Left kidney (tissue), 2 donors: ENCODE results near the gene DOP1A. TPM values are rescaled to one million over a fixed set of nuclear protein-coding genes. Genes with fewer than 3 reads are reported as not detected.

Experiments used
- DNase-seq: peaks from one replicate; pipeline ENCODE4 v3.0.0-alpha.2; 2013
- polyA plus RNA-seq: library from polyadenylated mRNA; unstranded; fragments of 120-200 nt; gene quantifications from one replicate; pipeline ENCODE4 v1.2.1, GENCODE V29; 2013; ENCODE audit not compliant: insufficient read length

DOP1A gene
- polyA plus RNA-seq, 1 donor, result 42.6 TPM

DNA sequence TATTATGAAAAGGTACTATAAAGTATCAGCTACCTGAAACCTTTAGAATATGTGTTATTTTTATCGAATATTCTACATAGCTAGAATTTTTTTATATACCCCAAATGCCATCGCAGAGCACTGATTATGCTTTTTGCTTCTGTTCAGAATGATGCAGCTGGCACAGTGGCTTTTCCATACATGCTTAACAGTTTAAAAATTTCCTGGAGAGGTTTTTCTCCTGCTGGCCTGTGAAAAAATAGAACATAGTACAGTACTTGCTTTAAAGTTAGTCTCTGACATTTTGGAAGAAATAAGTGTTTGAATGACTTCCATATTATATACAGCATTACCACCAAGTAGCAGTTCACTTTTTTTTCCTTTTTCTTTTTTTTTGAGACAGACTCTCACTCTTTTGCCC is 5.3 kb downstream of the DOP1A start:
- no peak for DNase-seq

GRCh38 chr6:83073615-83074014 is 6.1 kb downstream of the DOP1A start:
- DNase-seq, result no peak

- no peak for DNase-seq
Measured at GRCh38 chr6:83083476-83083875, 16.0 kb downstream of the DOP1A start.

DNA sequence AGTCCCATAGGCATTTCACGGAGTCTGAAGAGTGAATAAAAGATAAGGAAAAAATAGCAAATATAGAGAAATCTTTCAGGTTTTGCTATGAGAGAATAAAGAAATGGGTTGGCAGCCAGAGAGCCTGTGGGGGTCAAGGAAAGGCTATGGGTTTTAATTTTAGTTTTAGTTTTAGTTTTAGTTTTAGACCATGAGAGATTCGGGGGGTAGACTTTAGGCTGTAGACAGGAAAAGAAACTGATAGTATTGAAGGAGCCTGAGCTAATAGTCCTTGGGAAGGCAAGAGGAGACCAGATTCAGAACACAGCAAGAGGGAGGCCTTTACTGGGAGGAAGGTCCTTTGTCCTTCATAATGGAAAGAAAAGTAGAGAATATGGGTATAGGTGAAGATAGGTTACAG is 19.3 kb downstream of the DOP1A start:
- no peak for DNase-seq

GRCh38 chr6:83092756-83093399 is 25.4 kb downstream of the DOP1A start:
- no peak for DNase-seq

GRCh38 chr6:83096791-83097190 is 29.3 kb downstream of the DOP1A start:
- DNase-seq, result no peak

- DNase-seq, result no peak
Measured at GRCh38 chr6:83097204-83097603, 29.7 kb downstream of the DOP1A start.

- DNase-seq, result no peak
Measured at GRCh38 chr6:83097675-83098074, 30.2 kb downstream of the DOP1A start.

- DNase-seq, result no peak
Measured at GRCh38 chr6:83098589-83098988, 31.1 kb downstream of the DOP1A start.

- no peak for DNase-seq
Measured at GRCh38 chr6:83108378-83108777, 40.9 kb downstream of the DOP1A start.

- no peak for DNase-seq
Measured at GRCh38 chr6:83113258-83113657, 45.8 kb downstream of the DOP1A start.

- DNase-seq, result no peak
Measured at GRCh38 chr6:83114164-83114563, 46.7 kb downstream of the DOP1A start.

DNA sequence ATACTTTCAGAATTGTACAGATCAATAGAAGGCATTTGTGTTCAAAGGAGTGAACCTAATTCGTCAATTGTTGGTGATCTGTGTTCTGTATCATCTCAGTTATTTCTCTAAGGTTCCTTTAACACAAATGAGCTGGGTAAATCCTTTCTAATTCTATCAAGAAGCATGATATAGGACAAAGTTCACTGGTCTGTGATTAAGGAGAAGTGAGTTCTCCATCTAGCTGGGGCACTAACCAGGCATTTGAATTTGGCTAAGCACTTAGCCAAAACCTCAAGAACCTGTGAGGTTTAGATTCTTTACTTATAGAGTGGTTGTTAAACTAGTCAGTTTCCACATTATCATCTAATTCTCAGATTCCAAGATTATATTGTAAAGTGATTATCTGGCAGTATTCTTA is 50.3 kb downstream of the DOP1A start:
- DNase-seq, result no peak

DNA sequence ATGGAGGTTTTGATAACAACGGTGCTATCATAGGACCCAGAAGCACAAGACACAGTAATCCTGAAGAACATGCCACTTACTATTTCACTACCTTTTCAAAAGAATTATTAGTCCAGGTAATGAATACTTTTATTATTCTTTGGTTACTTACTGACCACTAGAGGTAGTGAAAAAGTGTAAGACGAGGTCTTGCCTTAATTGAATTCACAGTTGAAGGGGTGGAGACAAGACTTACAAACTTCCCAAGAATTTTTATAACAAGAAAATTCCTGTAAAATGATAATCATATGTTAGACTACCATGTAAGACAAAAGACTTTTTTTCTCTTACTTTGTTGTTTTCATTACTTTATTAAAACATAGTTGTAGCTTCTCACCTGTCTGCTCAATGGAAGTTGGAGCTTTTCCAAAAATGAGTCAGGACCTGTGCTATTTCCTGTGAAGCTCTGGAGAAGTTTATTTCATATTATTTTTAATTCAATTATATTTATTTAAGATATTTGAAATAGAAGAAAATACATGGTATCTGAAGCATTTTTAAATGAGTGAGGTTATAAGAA is 52.4 kb downstream of the DOP1A start:
- DNase-seq, result no peak

DNA sequence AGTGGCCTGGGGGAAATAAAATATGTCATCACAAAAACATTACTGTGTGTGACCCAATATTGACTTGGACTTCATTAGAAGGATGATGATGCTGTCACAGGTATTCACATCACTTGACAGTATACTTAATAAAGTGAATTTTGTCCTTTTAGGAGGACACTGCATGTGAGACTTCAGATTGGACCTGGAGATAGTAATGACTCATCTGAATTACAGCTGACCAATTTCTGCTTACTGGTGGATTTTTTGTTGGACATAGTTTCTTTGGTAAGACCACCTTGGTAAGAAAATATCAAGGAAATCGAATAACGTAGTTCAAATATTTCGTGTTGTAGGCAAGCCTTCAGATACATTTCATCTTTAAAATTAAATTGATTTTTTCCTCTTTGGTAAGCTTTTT is 57.1 kb downstream of the DOP1A start:
- DNase-seq, result no peak

- no peak for DNase-seq
Measured at GRCh38 chr6:83125425-83125824, 58.0 kb downstream of the DOP1A start.

DNA sequence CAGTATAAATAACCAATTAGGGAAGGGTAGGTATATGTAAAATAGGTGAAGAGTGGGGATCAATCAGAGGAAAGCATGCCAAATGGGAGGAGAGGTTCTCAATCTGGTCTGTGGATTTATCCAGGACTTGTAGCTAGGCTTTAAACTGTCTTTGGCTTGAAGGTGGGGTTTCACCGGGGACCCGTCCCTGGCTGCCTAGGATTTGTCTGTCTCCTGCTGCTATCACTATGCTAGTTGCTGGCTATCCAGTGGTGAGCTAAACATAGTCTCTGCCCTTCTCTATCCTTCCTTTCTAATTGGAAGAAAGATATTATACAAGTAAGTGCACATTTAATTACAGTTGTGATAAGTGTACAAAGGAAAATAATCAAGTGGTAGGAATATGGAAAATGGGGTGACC is 58.8 kb downstream of the DOP1A start:
- DNase-seq, result no peak

DNA sequence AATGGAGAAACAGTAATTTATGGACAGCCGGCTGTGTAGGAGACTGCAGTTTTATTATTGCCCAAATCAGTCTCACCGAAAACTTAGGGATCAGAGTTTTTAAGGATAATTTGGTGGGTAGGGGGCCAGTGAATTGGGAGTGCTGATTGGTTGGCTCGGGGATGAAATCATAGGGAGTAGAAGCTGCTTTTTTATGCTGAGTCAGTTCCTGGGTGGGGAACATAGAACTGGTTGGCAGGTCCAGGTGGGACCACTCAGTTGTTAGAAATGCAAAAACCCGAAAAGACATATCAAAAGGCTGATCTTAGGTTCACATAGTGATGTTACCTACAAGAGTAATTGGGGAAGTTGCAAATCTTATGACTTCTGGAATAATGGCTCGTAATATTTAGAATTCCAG is 59.3 kb downstream of the DOP1A start:
- no peak for DNase-seq

- DNase-seq, result no peak
Measured at GRCh38 chr6:83127258-83127657, 59.8 kb downstream of the DOP1A start.

GRCh38 chr6:83127976-83128375 is 60.5 kb downstream of the DOP1A start:
- DNase-seq, result no peak

GRCh38 chr6:83132121-83132520 is 64.7 kb downstream of the DOP1A start:
- DNase-seq, result no peak

GRCh38 chr6:83138118-83138722 is 70.7 kb downstream of the DOP1A start:
- no peak for DNase-seq

GRCh38 chr6:83138758-83139157 is 71.3 kb downstream of the DOP1A start:
- DNase-seq, result no peak

DNA sequence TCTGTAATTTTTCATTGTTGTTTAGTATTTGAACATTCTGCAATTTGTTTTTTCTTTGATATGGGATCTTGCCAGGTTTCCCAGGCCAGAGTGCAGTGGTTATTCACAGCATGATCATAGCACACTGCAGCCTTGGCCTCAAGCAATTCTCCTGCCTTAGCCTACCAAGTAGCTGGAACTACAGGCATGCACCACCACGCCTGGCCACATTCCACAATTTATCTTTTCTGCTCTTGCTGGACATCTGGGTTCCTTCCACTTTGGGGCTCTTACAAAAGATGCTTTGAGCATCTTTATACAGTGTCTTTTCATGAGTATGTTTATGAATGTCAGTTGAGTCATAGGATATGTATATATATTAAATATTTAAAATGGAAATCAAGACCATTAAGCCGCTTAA is 83.6 kb downstream of the DOP1A start:
- DNase-seq, result no peak
